ENCODE data around the gene PSD. TPM values are rescaled to one million over a fixed set of nuclear protein-coding genes. Genes with fewer than 3 reads are reported as not detected.
A peak's percentile ranks its signal among the peaks of the same experiment; 100 is the strongest.

Gene PSD
- total RNA-seq, 2 experiments from 2014 or later = 2.2 to 10.2 TPM

DNA sequence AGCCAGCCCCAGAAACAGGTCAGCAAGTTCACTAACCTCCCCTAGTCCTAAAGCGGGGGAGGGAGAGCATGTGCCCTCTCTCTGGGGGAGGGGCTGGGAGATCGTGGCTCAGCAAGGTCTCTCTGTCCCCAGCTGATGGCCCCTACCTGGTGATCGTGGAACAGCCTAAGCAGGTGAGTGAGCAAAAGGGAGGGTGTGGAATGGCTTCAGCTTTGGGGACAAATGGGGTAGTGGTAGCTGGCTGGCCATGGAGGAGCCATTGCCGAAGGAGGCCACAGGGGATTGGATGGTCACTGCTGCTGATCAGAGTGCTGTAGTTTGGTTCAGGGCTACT lies 22.3 kb downstream of the PSD start:
- Histone ChIP-seq H2AFZ (ENCODE audit: low read length) (no peak overlapping the region), H3K27ac (ENCODE audit: low read depth, low read length, poor library complexity, severe bottlenecking) (peak overlapping the region; percentile 47), H3K79me2 (ENCODE audit: insufficient read depth, low read depth, low read length) (peaks cover 9% of the 10 kb centered on the region; the same call in 1 of the 2 replicates), H4K20me1 (ENCODE audit: insufficient read depth, low read length) (no peaks in the 10 kb centered on the region), H3K9me3 (ENCODE audit: low read length) (no peaks in the 10 kb centered on the region), H3K9me2 (ENCODE audit: insufficient read depth, low read length) (no peaks in the 10 kb centered on the region), H3K4me2 (ENCODE audit: low read length) (peak overlapping the region; percentile 84), H3K4me3 (ENCODE audit: low read depth, low read length, poor library complexity, severe bottlenecking) (peak overlapping the region; percentile 78), H3K36me3 (ENCODE audit: insufficient read depth, low read length) (peaks cover 35% of the 10 kb centered on the region), H3K4me1 (ENCODE audit: insufficient read depth, low read length, poor library complexity, severe bottlenecking) (peaks cover 29% of the 10 kb centered on the region)
- TF ChIP-seq EZH2phosphoT487 (IDR thresholded peaks at IDR 0.05; ENCODE audit: borderline replicate concordance, low read depth, low read length) = no peak
- TF ChIP-seq, protein P1, sequence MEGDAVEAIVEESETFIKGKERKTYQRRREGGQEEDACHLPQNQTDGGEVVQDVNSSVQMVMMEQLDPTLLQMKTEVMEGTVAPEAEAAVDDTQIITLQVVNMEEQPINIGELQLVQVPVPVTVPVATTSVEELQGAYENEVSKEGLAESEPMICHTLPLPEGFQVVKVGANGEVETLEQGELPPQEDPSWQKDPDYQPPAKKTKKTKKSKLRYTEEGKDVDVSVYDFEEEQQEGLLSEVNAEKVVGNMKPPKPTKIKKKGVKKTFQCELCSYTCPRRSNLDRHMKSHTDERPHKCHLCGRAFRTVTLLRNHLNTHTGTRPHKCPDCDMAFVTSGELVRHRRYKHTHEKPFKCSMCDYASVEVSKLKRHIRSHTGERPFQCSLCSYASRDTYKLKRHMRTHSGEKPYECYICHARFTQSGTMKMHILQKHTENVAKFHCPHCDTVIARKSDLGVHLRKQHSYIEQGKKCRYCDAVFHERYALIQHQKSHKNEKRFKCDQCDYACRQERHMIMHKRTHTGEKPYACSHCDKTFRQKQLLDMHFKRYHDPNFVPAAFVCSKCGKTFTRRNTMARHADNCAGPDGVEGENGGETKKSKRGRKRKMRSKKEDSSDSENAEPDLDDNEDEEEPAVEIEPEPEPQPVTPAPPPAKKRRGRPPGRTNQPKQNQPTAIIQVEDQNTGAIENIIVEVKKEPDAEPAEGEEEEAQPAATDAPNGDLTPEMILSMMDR (conservative IDR thresholded peaks at IDR 0.05; ENCODE audit: low read length) = no peak
- ChIA-PET POLR2A (interaction anchor here (1.0 kb wide), 1 partner anchor 43 kb away, joined by 3 read pairs; no protein-coding TSS in a partner anchor), CTCF (ENCODE audit: unreplicated experiment) (interaction anchor here (0.8 kb wide), 1 partner anchor 691 kb away, joined by 4 read pairs; no protein-coding TSS in a partner anchor)
- no TSS peak for BruUV-seq (replicated peaks)
- DNase-seq (ENCODE audit: low spot score) = no peak
- intact Hi-C loops (cut with micrococcal nuclease; ENCODE audit: unreplicated experiment) = loop anchor here (5.0 kb wide), 2 partner anchors 66 to 229 kb away; no protein-coding TSS in a partner anchor

DNA sequence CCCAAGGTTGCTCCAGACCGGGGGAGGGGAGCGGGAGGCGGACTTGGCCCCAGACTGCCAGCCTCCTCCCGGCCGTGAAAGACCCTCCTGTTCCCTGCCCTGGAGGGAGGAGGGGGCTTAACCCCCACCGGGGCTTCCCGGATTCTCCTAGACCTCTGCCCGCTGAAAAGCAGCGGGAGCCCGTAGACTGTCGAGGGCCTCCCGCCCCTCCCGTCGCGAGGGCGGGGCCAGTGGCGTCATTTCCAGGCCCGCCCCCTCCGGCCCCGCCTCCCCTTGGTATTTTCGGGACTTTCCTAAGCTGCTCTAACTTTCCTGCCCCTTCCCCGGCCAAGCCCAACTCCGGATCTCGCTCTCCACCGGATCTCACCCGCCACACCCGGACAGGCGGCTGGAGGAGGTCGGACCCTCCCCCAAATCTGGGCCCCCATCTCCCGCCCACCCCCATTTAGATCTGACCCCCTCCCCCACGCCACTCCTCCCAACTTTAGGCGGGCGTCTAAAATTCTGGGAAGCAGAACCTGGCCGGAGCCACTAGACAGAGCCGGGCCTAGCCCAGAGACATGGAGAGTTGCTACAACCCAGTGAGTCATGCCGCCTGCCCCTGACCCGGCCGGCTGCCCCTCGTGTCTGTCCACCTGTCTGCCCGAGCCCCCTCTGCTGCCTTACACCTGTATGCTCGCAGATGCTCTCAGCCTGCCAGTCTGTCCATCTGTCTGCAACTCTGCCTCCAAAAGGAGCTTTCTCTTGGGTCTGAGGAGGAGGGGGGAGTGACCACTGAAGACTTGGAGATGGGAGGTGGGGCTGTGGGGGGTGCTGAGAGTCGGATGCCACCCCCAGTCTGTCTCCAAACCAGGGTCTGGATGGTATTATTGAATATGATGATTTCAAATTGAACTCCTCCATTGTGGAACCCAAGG lies 22.9 kb downstream of the PSD start, which contains the start of gene NFKB2:
TSS of gene NFKB2 (plus strand) at position 306 of the 917 bp plus-strand sequence. CDS start at position 561, 255 bp downstream.
- no peaks in the 10 kb centered on the region for H3K9me2 ChIP-seq (ENCODE audit: insufficient read depth, low read length)
- BruUV-seq (replicated peaks) = no TSS peak
- H3K4me1 ChIP-seq (ENCODE audit: insufficient read depth, low read length, poor library complexity, severe bottlenecking) = peaks cover 29% of the 10 kb centered on the region
- no peaks in the 10 kb centered on the region for H4K20me1 ChIP-seq (ENCODE audit: insufficient read depth, low read length)
- H3K4me3 ChIP-seq (ENCODE audit: low read depth, low read length, poor library complexity, severe bottlenecking) = peak within 1 kb of the TSS; percentile 78
- no peak for TF ChIP-seq EZH2phosphoT487 (IDR thresholded peaks at IDR 0.05; ENCODE audit: borderline replicate concordance, low read depth, low read length)
- TF ChIP-seq, protein P1 (conservative IDR thresholded peaks at IDR 0.05; ENCODE audit: low read length) = no peak
- intact Hi-C loops (cut with micrococcal nuclease; ENCODE audit: unreplicated experiment) = loop anchor here (5.0 kb wide), 2 partner anchors 67 to 228 kb away; no protein-coding TSS in a partner anchor
- peaks cover 9% of the 10 kb centered on the region; the same call in 1 of the 2 replicates for H3K79me2 ChIP-seq (ENCODE audit: insufficient read depth, low read depth, low read length)
- peak; percentile 89 for DNase-seq (ENCODE audit: low spot score)
- peak within 1 kb of the TSS; percentile 84 for H3K4me2 ChIP-seq (ENCODE audit: low read length)
- H3K27ac ChIP-seq (ENCODE audit: low read depth, low read length, poor library complexity, severe bottlenecking) = peak within 1 kb of the TSS; percentile 70
- H3K36me3 ChIP-seq (ENCODE audit: insufficient read depth, low read length) = peaks cover 28% of the 10 kb centered on the region
- no peaks in the 10 kb centered on the region for H3K9me3 ChIP-seq (ENCODE audit: low read length)
- H2AFZ ChIP-seq (ENCODE audit: low read length) = peak within 1 kb of the TSS; percentile 73
- POLR2A ChIA-PET = interaction anchor here (0.6 to 1.3 kb wide), 5 partner anchors 36 to 274 kb away, joined by 3 to 4 read pairs (median 3); partner anchors contain the start of genes C10orf95 and CUEDC2
- CTCF ChIA-PET (ENCODE audit: unreplicated experiment) = interaction anchor here (0.6 kb wide), 2 partner anchors 13 to 177 kb away, joined by 3 read pairs; no protein-coding TSS in a partner anchor

Measured in OCI-LY7 (cell line).